Activated CD8-positive, alpha-beta memory T cell treated with anti-CD3 and anti-CD28 coated beads for 1 hour (primary cell): ENCODE measurements around the gene NAV1.

ENCODE experiments used
- DNase-seq, 2 donors: peaks; one replicate each; pipeline ENCODE4 v3.0.0-alpha.2; 2020; ENCODE audit warnings: low read depth in 1 of 2; ENCODE audit errors: extremely low read depth in 1 of 2

The NAV1 gene

GRCh38 chr1:201582705-201583442, 43.9 kb downstream of the NAV1 start:
- no peak for DNase-seq

GRCh38 chr1:201583663-201584062, 44.7 kb downstream of the NAV1 start:
- DNase-seq = no peak

- DNase-seq = no peak
Observed at GRCh38 chr1:201584471-201585092, 45.7 kb downstream of the NAV1 start.

GRCh38 chr1:201585093-201585483, 46.2 kb downstream of the NAV1 start:
- no peak for DNase-seq

GRCh38 chr1:201585901-201586300, 47.0 kb downstream of the NAV1 start:
- no peak for DNase-seq

GRCh38 chr1:201586806-201587205, 47.9 kb downstream of the NAV1 start:
- DNase-seq = no peak

GRCh38 chr1:201587729-201588128, 48.8 kb downstream of the NAV1 start:
- DNase-seq = no peak
